Endodermal cell (in vitro differentiated cells): Measurements from ENCODE around the gene CTSL. TPM values are rescaled to one million over a fixed set of nuclear protein-coding genes. Genes with fewer than 3 reads are reported as not detected.

Source experiments
- DNase-seq: peaks from one replicate; pipeline ENCODE4 v3.0.0-alpha.2; 2017
- H3K27ac ChIP-seq: 2 replicates; pipeline ENCODE4 v1.5.1; 2013; ENCODE audit warnings: mild to moderate bottlenecking, low read depth, low read length, moderate library complexity
- H3K27me3 ChIP-seq: 2 replicates; pipeline ENCODE4 v1.6.1; 2013; ENCODE audit warnings: mild to moderate bottlenecking, low read length, moderate library complexity; ENCODE audit not compliant: insufficient read depth, control insufficient read depth, poor library complexity, severe bottlenecking
- H3K36me3 ChIP-seq: 2 replicates; pipeline ENCODE4 v1.7.0; 2013; ENCODE audit warnings: mild to moderate bottlenecking, low read length, moderate library complexity; ENCODE audit not compliant: control insufficient read depth, insufficient read depth
- H3K4me1 ChIP-seq: one replicate; pipeline ENCODE4 v1.7.0; 2013; ENCODE audit warnings: low read length; ENCODE audit not compliant: control insufficient read depth, insufficient read depth
- H3K4me3 ChIP-seq: 2 replicates; pipeline ENCODE4 v1.5.1; 2013; ENCODE audit warnings: mild to moderate bottlenecking, low read length, moderate library complexity
- H3K9ac ChIP-seq: 2 replicates; pipeline ENCODE4 v1.6.1; 2013; ENCODE audit warnings: mild to moderate bottlenecking, low read length, moderate library complexity; ENCODE audit not compliant: poor library complexity, severe bottlenecking; ENCODE audit errors: extremely low read depth
- H3K9me3 ChIP-seq: 2 replicates; pipeline ENCODE4 v1.6.1; 2013; ENCODE audit warnings: mild to moderate bottlenecking, low read length, moderate library complexity; ENCODE audit not compliant: control insufficient read depth
- H3K27ac Mint-ChIP-seq: 2 replicates; pipeline ENCODE4 v1.8.0; 2020; ENCODE audit warnings: mixed read lengths
- H3K27me3 Mint-ChIP-seq: 2 replicates; pipeline ENCODE4 v1.8.0; 2021; ENCODE audit warnings: mild to moderate bottlenecking, mixed read lengths; ENCODE audit not compliant: insufficient read depth
- H3K36me3 Mint-ChIP-seq: 2 replicates; pipeline ENCODE4 v1.8.0; 2020; ENCODE audit warnings: low read depth, mixed read lengths
- H3K4me1 Mint-ChIP-seq: 2 replicates; pipeline ENCODE4 v1.8.0; 2020; ENCODE audit warnings: mixed read lengths
- H3K4me3 Mint-ChIP-seq: 2 replicates; pipeline ENCODE4 v1.8.0; 2020; ENCODE audit warnings: mild to moderate bottlenecking, moderate library complexity, mixed read lengths
- H3K9me3 Mint-ChIP-seq: 2 replicates; pipeline ENCODE4 v1.8.0; 2020; ENCODE audit warnings: mild to moderate bottlenecking, mixed read lengths
- WGBS, 2 experiments: methylation state at CpG; one replicate each; pipeline versions ENCODE4 v1.1.5 to v1.1.7; 2013; ENCODE audit warnings: missing lambda C conversion rate in 2 of 2, mixed read lengths in 1 of 2; ENCODE audit not compliant: insufficient coverage in 1 of 2, insufficient read length in 1 of 2; 5-methylcytosine and 5-hydroxymethylcytosine counted together
- total RNA-seq, 2 donors: library from RNA; stranded (reverse); fragmentation: NEBNext Ultra II Directional in 1 of 2; extraction: Animal tissue kit (Norgen Biotek cat#: 25700) in 1 of 2; gene quantifications; 2 replicates in 1 of 2; 3 replicates in 1 of 2; pipeline ENCODE4 v1.2.1, GENCODE V29; 2021
- TF ChIP-seq, protein P1 (sequence below): fragments of 200-600 bp; sonication (generic); conservative IDR thresholded peaks from 2 replicates; pipeline ENCODE4 v1.5.0; 2021; ENCODE audit warnings: antibody characterized with exemption, mild to moderate bottlenecking

CTSL gene
- total RNA-seq, 2 donors from 2014 or later, result 81.2 to 131 TPM

DNA sequence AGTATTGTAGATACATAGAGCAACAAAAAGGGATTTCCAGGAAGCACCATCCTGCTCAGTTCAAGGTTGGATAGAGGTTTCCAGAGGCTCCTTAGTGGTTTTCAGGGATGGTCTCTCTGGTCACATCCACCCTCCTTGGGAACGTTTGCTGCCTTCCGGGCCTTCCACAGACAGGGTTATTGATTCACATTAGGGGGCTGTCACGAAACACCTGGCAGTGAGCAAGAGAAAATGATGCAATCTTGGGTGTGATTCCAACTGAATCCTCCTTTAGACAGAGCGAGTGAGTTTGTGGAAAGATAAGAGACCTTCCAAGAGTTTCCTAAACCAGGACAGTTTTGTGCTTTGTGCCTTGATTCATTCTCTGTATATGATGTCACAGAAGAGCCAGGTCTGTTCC lies 43.8 kb upstream of the CTSL start:
- peak; percentile 13 for DNase-seq
- Histone ChIP-seq H3K27ac (no peak overlapping the region), H3K4me1 (no peaks in the 10 kb centered on the region), H3K36me3 (peaks cover 64% of the 10 kb centered on the region), H3K27me3 (no peaks in the 10 kb centered on the region), H3K4me3 (no peak overlapping the region), H3K9ac (no peak overlapping the region), H3K9me3 (no peaks in the 10 kb centered on the region)
- Mint-ChIP-seq H3K4me3 (no peak overlapping the region), H3K27me3 (no peaks in the 10 kb centered on the region), H3K4me1 (no peaks in the 10 kb centered on the region), H3K9me3 (no peaks in the 10 kb centered on the region), H3K36me3 (peaks cover 56% of the 10 kb centered on the region), H3K27ac (no peak overlapping the region)
- TF ChIP-seq, protein P1, sequence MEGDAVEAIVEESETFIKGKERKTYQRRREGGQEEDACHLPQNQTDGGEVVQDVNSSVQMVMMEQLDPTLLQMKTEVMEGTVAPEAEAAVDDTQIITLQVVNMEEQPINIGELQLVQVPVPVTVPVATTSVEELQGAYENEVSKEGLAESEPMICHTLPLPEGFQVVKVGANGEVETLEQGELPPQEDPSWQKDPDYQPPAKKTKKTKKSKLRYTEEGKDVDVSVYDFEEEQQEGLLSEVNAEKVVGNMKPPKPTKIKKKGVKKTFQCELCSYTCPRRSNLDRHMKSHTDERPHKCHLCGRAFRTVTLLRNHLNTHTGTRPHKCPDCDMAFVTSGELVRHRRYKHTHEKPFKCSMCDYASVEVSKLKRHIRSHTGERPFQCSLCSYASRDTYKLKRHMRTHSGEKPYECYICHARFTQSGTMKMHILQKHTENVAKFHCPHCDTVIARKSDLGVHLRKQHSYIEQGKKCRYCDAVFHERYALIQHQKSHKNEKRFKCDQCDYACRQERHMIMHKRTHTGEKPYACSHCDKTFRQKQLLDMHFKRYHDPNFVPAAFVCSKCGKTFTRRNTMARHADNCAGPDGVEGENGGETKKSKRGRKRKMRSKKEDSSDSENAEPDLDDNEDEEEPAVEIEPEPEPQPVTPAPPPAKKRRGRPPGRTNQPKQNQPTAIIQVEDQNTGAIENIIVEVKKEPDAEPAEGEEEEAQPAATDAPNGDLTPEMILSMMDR, result no peak
- 87 to 100% methylated on average over 2 to 4 of the region's 4 CpGs for WGBS, 2 experiments

DNA sequence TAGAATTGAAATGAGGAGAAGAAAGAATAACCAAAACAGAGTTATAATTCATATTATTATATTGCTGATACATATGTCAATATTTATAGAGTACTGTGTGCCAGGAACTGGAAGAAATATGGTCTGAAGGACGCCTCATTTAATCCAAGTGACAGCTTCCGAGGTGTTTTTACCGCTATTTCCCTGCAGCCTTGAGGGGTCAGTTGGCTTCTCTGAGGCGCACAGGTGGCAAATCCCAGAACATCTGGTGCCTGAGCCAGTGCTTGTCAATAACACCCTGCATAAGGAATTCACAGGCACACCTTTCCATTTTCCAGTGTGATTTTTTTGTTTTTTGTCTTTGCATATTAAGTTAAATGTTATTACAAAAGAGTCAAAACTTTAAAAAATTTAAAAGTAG lies 43.3 kb upstream of the CTSL start:
- Histone ChIP-seq H3K4me3 (no peak overlapping the region), H3K27me3 (no peaks in the 10 kb centered on the region), H3K4me1 (no peaks in the 10 kb centered on the region), H3K36me3 (peaks cover 68% of the 10 kb centered on the region), H3K9me3 (no peaks in the 10 kb centered on the region), H3K27ac (no peak overlapping the region), H3K9ac (no peak overlapping the region)
- 95 to 100% methylated on average over 3 to 4 of the region's 4 CpGs for WGBS, 2 experiments
- H3K9me3 Mint-ChIP-seq, result no peaks in the 10 kb centered on the region
- no peaks in the 10 kb centered on the region for H3K27me3 Mint-ChIP-seq
- TF ChIP-seq, protein P1, result no peak
- H3K36me3 Mint-ChIP-seq, result peaks cover 62% of the 10 kb centered on the region
- H3K4me1 Mint-ChIP-seq, result no peaks in the 10 kb centered on the region
- no peak overlapping the region for H3K4me3 Mint-ChIP-seq
- no peak overlapping the region for H3K27ac Mint-ChIP-seq
- peak; percentile 22 for DNase-seq

DNA sequence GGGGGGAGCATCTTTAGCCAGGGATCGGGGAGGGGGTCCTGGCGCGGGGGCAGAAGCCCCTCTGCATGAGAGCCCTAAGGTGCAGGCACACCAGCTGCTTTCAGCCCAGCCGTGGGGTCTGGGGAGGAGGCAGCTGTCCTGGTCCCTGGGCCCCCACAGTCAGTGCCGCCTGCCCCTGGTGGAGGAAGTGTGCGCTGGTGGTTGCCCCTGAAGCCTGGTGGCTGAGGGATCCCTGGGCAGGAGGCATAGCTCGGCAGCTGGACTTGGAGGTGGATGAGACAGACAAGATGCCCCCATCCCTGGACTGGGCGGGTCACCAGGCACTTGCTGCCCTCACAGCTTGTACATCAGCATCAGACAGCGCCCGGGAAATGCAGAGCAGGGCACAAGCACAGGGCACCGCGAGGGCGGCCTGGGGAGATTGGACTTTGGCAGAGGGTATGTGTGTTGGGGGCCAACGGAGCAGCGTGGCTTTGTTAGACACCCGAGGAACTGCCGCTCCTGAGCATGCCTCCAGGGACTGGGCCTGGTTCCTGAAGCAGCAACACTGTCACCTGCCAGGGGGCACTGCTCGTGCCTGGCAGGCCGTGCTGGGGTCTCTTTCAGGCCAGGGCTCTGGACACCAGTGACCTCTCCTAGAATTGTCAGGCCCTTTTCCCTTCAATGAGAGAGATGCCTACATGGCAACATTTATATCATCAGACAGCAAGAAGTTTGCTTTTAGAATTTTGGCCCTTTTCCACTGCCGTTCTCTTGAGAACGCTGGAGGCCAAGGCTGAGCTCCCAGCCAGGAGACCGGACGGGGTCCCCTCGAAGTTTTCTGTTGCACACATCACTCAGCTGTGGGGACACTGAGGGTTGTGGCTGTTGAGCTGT lies 41.9 kb upstream of the CTSL start:
- Histone ChIP-seq H3K4me3 (no peak overlapping the region), H3K36me3 (peaks cover 76% of the 10 kb centered on the region), H3K9me3 (peaks cover 5% of the 10 kb centered on the region), H3K27me3 (no peaks in the 10 kb centered on the region), H3K9ac (no peak overlapping the region), H3K27ac (no peak overlapping the region), H3K4me1 (no peaks in the 10 kb centered on the region)
- H3K9me3 Mint-ChIP-seq, result no peaks in the 10 kb centered on the region
- H3K36me3 Mint-ChIP-seq, result peaks cover 74% of the 10 kb centered on the region
- H3K4me3 Mint-ChIP-seq, result no peak overlapping the region
- no peaks in the 10 kb centered on the region for H3K4me1 Mint-ChIP-seq
- H3K27me3 Mint-ChIP-seq, result no peaks in the 10 kb centered on the region
- WGBS, 2 experiments, result 89 to 93% methylated on average over 13 to 24 of the region's 24 CpGs
- peak; percentile 71 for DNase-seq
- H3K27ac Mint-ChIP-seq, result peak overlapping the region; percentile 80
- TF ChIP-seq, protein P1, result no peak
